HepG2 (cell line): ENCODE measurements around the gene GAL3ST2. TPM values are rescaled to one million over a fixed set of nuclear protein-coding genes. Genes with fewer than 3 reads are reported as not detected.

Experiments used
- DR1 ChIP-seq: sonication (generic); formaldehyde crosslinking; IDR thresholded peaks from 2 replicates; pipeline ENCODE4 v1.8.0; 2021; ENCODE audit warnings: mild to moderate bottlenecking, missing genetic modification reagents, inconsistent platforms
- E2F2 ChIP-seq: sonication (generic); formaldehyde crosslinking; IDR thresholded peaks from 2 replicates; pipeline ENCODE4 v1.4.0; 2020; ENCODE audit warnings: missing genetic modification reagents, borderline replicate concordance
- GFI1 ChIP-seq: sonication (generic); formaldehyde crosslinking; IDR thresholded peaks from 2 replicates; pipeline ENCODE4 v1.5.0; 2020; ENCODE audit warnings: missing genetic modification reagents, mild to moderate bottlenecking, borderline replicate concordance
- GPN1 ChIP-seq: sonication (generic); formaldehyde crosslinking; IDR thresholded peaks from 2 replicates; pipeline ENCODE4 v1.5.1; 2020; ENCODE audit warnings: missing genetic modification reagents, borderline replicate concordance
- MED13 ChIP-seq: sonication (generic); formaldehyde crosslinking; IDR thresholded peaks from 2 replicates; pipeline ENCODE4 v1.5.0; 2020; ENCODE audit warnings: missing genetic modification reagents
- MTA1 ChIP-seq: sonication (generic); formaldehyde crosslinking; IDR thresholded peaks from 2 replicates; pipeline ENCODE4 v1.4.0; 2020; ENCODE audit warnings: missing genetic modification reagents, mild to moderate bottlenecking, borderline replicate concordance
- NFE2 ChIP-seq: sonication (generic); formaldehyde crosslinking; IDR thresholded peaks from 2 replicates; pipeline ENCODE4 v1.4.0; 2020; ENCODE audit warnings: missing genetic modification reagents
- PHF20 ChIP-seq: sonication (generic); formaldehyde crosslinking; IDR thresholded peaks from 2 replicates; pipeline ENCODE4 v1.5.0; 2020; ENCODE audit warnings: mild to moderate bottlenecking, missing genetic modification reagents
- PITX1 ChIP-seq: sonication (generic); formaldehyde crosslinking; IDR thresholded peaks from 2 replicates; pipeline ENCODE4 v1.5.1; 2020; ENCODE audit warnings: mild to moderate bottlenecking, missing genetic modification reagents
- PLRG1 ChIP-seq: fragments of 450-650 bp; conservative IDR thresholded peaks from 2 replicates; pipeline ENCODE4 v1.6.1; 2016
- SMAD1 ChIP-seq: sonication (generic); formaldehyde crosslinking; IDR thresholded peaks from 2 replicates; pipeline ENCODE4 v1.4.0; 2020; ENCODE audit warnings: missing genetic modification reagents, low read depth, mild to moderate bottlenecking, borderline replicate concordance
- SMAD9 ChIP-seq: sonication (generic); formaldehyde crosslinking; IDR thresholded peaks from 2 replicates; pipeline ENCODE4 v1.5.1; 2020; ENCODE audit warnings: mild to moderate bottlenecking, missing genetic modification reagents
- TBX2 ChIP-seq: sonication (generic); formaldehyde crosslinking; IDR thresholded peaks from 2 replicates; pipeline ENCODE4 v1.5.0; 2020; ENCODE audit warnings: missing genetic modification reagents, mild to moderate bottlenecking, borderline replicate concordance
- THYN1 ChIP-seq: sonication (generic); formaldehyde crosslinking; IDR thresholded peaks from 2 replicates; pipeline ENCODE4 v1.8.1; 2023; ENCODE audit warnings: low read depth, mild to moderate bottlenecking, moderate library complexity, missing genetic modification reagents, borderline replicate concordance
- ZNF230 ChIP-seq: sonication (generic); formaldehyde crosslinking; IDR thresholded peaks from 2 replicates; pipeline ENCODE4 v1.4.0; 2020; ENCODE audit warnings: mild to moderate bottlenecking, missing genetic modification reagents
- ZNF232 ChIP-seq: sonication (generic); formaldehyde crosslinking; IDR thresholded peaks from 2 replicates; pipeline ENCODE4 v1.4.0; 2020; ENCODE audit warnings: missing genetic modification reagents, borderline replicate concordance
- ZNF687 ChIP-seq: sonication (generic); formaldehyde crosslinking; IDR thresholded peaks from 2 replicates; pipeline ENCODE4 v1.5.1; 2020; ENCODE audit warnings: mild to moderate bottlenecking, missing genetic modification reagents, moderate library complexity
- ZNF737 ChIP-seq: sonication (generic); formaldehyde crosslinking; IDR thresholded peaks from 2 replicates; pipeline ENCODE4 v1.5.0; 2020; ENCODE audit warnings: missing genetic modification reagents, mild to moderate bottlenecking, borderline replicate concordance
- polyA plus RNA-seq, 8 experiments: library from polyadenylated mRNA; depleted of rRNA in 3 of 8; stranded (reverse) in 7 of 8; unstranded in 1 of 8; fragments of >200 nt; fragmentation: Illumina TruSeq in 4 of 8; extraction: Trizol in 4 of 8; gene quantifications; 2 replicates each; pipeline versions ENCODE4 v1.2.1 to v1.2.3, GENCODE V29; 2011 to 2016; ENCODE audit warnings: low read depth in 4 of 8, missing spikeins in 1 of 8, mixed read lengths in 1 of 8; ENCODE audit not compliant: insufficient read depth in 1 of 8
- total RNA-seq, 5 experiments: library from RNA; depleted of rRNA; stranded (reverse); fragments of >200 nt; fragmentation: Illumina TruSeq; extraction: Trizol; gene quantifications; 2 replicates each; pipeline ENCODE4 v1.2.3, GENCODE V29; 2016; ENCODE audit warnings: low read depth in 1 of 5
- TF ChIP-seq, protein P1 (sequence below): sonication (generic); formaldehyde crosslinking; IDR thresholded peaks from 2 replicates; pipeline ENCODE4 v1.9.0; 2021; ENCODE audit warnings: missing genetic modification reagents, borderline replicate concordance
- TF ChIP-seq, protein P2 (sequence below): sonication (generic); formaldehyde crosslinking; IDR thresholded peaks from 2 replicates; pipeline ENCODE4 v1.4.0; 2020; ENCODE audit warnings: missing genetic modification reagents

The GAL3ST2 gene
- total and polyA plus RNA-seq, 2 of the 13 experiments (the other 11 are each of a cell fraction or from before 2014, with no cell fraction given): 0.17 to 0.20 TPM

DNA sequence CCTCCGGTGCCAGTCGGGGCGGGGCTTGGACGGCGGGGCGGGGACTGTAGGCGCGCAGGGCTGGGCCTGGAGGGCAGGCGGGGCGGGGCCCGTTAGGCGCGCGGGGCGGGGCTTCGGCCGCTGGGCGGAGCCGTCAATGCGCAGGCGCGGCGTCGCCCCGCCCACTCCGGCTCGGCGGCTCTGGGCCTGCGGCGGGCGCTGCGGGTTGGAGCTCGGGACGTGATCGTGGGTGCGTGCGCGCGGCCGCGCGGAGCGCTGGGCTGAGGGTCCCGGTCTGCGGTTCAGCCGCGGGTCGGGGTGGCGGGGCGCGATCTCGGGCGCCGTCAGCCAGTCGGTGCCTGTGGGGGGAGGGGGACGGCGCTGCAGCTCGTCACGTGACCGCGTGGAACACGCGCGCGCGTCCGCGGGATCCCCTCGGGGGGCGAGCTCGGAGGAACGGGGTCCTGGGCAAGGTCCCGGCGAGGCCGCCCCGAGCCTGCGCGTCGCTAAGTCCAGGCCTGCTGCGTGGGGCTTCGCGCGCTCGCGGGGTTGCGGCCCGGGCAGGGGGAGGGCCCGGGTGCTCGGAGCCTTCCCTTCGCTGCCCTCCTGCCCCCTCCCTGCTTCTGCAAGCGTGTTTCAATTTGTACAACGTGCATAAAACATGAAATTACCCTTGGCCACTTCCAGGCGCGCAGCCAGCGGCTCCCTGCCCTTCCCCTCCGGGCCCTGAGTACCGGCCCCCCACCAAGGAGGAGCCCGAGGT is 42.0 kb upstream of the GAL3ST2 start, which contains the start of gene D2HGDH (continued):
- peak; percentile 28 for TF ChIP-seq TBX2 (CRISPR knock-in tag)
- 0 out of 2 replicates have a peak, but pooled peaks have one; percentile 57 for TF ChIP-seq ZNF687 (CRISPR knock-in tag)
- no peak for TF ChIP-seq THYN1 (CRISPR knock-in tag)
- no peak for TF ChIP-seq SMAD1 (CRISPR knock-in tag)
- TF ChIP-seq ZNF737 (CRISPR knock-in tag): no peak
- peak; percentile 8; the same call in 1 of the 2 replicates for TF ChIP-seq GFI1 (CRISPR knock-in tag)
- peak; percentile 65; the same call in 1 of the 2 replicates for TF ChIP-seq MTA1 (CRISPR knock-in tag)
- TF ChIP-seq, protein P1, sequence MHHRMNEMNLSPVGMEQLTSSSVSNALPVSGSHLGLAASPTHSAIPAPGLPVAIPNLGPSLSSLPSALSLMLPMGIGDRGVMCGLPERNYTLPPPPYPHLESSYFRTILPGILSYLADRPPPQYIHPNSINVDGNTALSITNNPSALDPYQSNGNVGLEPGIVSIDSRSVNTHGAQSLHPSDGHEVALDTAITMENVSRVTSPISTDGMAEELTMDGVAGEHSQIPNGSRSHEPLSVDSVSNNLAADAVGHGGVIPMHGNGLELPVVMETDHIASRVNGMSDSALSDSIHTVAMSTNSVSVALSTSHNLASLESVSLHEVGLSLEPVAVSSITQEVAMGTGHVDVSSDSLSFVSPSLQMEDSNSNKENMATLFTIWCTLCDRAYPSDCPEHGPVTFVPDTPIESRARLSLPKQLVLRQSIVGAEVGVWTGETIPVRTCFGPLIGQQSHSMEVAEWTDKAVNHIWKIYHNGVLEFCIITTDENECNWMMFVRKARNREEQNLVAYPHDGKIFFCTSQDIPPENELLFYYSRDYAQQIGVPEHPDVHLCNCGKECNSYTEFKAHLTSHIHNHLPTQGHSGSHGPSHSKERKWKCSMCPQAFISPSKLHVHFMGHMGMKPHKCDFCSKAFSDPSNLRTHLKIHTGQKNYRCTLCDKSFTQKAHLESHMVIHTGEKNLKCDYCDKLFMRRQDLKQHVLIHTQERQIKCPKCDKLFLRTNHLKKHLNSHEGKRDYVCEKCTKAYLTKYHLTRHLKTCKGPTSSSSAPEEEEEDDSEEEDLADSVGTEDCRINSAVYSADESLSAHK (CRISPR knock-in tag): no peak
- TF ChIP-seq ZNF232 (CRISPR knock-in tag): no peak
- TF ChIP-seq NFE2 (CRISPR knock-in tag): no peak
- TF ChIP-seq E2F2: no peak
- TF ChIP-seq SMAD9 (CRISPR knock-in tag): no peak
- no peak for TF ChIP-seq PLRG1
- 0 out of 2 replicates have a peak, but pooled peaks have one; percentile 25 for TF ChIP-seq DR1
- peak; percentile 47; the same call in 1 of the 2 replicates for TF ChIP-seq PHF20 (CRISPR knock-in tag)
- TF ChIP-seq GPN1: no peak
- TF ChIP-seq ZNF230 (CRISPR knock-in tag): no peak
- TF ChIP-seq PITX1 (CRISPR knock-in tag): no peak
- TF ChIP-seq MED13: peak; percentile 33; the same call in 1 of the 2 replicates
- TF ChIP-seq, protein P2, sequence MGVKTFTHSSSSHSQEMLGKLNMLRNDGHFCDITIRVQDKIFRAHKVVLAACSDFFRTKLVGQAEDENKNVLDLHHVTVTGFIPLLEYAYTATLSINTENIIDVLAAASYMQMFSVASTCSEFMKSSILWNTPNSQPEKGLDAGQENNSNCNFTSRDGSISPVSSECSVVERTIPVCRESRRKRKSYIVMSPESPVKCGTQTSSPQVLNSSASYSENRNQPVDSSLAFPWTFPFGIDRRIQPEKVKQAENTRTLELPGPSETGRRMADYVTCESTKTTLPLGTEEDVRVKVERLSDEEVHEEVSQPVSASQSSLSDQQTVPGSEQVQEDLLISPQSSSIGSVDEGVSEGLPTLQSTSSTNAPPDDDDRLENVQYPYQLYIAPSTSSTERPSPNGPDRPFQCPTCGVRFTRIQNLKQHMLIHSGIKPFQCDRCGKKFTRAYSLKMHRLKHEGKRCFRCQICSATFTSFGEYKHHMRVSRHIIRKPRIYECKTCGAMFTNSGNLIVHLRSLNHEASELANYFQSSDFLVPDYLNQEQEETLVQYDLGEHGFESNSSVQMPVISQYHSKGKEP (CRISPR knock-in tag): no peak
